H9 (cell line): ENCODE measurements around the gene SLC13A1. TPM values are rescaled to one million over a fixed set of nuclear protein-coding genes. Genes with fewer than 3 reads are reported as not detected.

Experiments used
- DNase-seq: peaks from one replicate; pipeline ENCODE4 v3.0.0-alpha.2; 2017
- H2AFZ ChIP-seq: one replicate; pipeline ENCODE4 v1.6.1; 2013; ENCODE audit warnings: mild to moderate bottlenecking, low read length, control low read depth, moderate library complexity
- H2AK5ac ChIP-seq: 2 replicates; pipeline ENCODE4 v1.6.1; 2013; ENCODE audit warnings: low read length, control low read depth, mixed read lengths; ENCODE audit not compliant: insufficient read length
- H2BK120ac ChIP-seq: one replicate; pipeline ENCODE4 v1.6.1; 2013; ENCODE audit warnings: low read depth, mild to moderate bottlenecking, low read length, control low read depth, inconsistent platforms; ENCODE audit not compliant: poor library complexity, severe bottlenecking
- H2BK12ac ChIP-seq: 2 replicates; pipeline ENCODE4 v1.6.1; 2013; ENCODE audit warnings: low read length, control low read depth, mixed read lengths, low read depth; ENCODE audit not compliant: insufficient read length
- H2BK15ac ChIP-seq: 2 replicates; pipeline ENCODE4 v1.6.1; 2013; ENCODE audit warnings: low read depth, low read length, control low read depth
- H2BK20ac ChIP-seq: one replicate; pipeline ENCODE4 v1.6.1; 2013; ENCODE audit warnings: low read depth, mild to moderate bottlenecking, low read length, control low read depth, inconsistent platforms; ENCODE audit not compliant: poor library complexity, severe bottlenecking
- H2BK5ac ChIP-seq: 2 replicates; pipeline ENCODE4 v1.6.1; 2013; ENCODE audit warnings: low read length, control low read depth, mixed read lengths; ENCODE audit not compliant: insufficient read length
- H3K14ac ChIP-seq: 2 replicates; pipeline ENCODE4 v1.6.1; 2013; ENCODE audit warnings: low read length, control low read depth; ENCODE audit not compliant: insufficient read depth
- H3K18ac ChIP-seq: 2 replicates; pipeline ENCODE4 v1.6.1; 2013; ENCODE audit warnings: low read depth, mild to moderate bottlenecking, mixed read lengths, low read length, control low read depth; ENCODE audit not compliant: insufficient read length
- H3K23ac ChIP-seq: 2 replicates; pipeline ENCODE4 v1.6.1; 2013; ENCODE audit warnings: low read length, control low read depth, mixed read lengths, low read depth; ENCODE audit not compliant: insufficient read length
- H3K23me2 ChIP-seq: 2 replicates; pipeline ENCODE4 v1.6.1; 2013; ENCODE audit warnings: low read depth, mild to moderate bottlenecking, mixed read lengths, low read length, control low read depth; ENCODE audit not compliant: insufficient read length, poor library complexity, severe bottlenecking
- H3K27ac ChIP-seq: 2 replicates; pipeline ENCODE4 v1.5.1; 2013; ENCODE audit warnings: low read length, control low read depth, mixed read lengths, low read depth; ENCODE audit not compliant: insufficient read length
- H3K27me3 ChIP-seq: 2 replicates; pipeline ENCODE4 v1.6.1; 2013; ENCODE audit warnings: low read length, control low read depth, inconsistent platforms; ENCODE audit not compliant: insufficient read depth
- H3K4ac ChIP-seq: 2 replicates; pipeline ENCODE4 v1.6.1; 2013; ENCODE audit warnings: low read depth, mild to moderate bottlenecking, control low read depth, inconsistent platforms, low read length, moderate library complexity
- H3K4me1 ChIP-seq: 2 replicates; pipeline ENCODE4 v1.6.1; 2013; ENCODE audit warnings: low read length, control low read depth, inconsistent platforms; ENCODE audit not compliant: insufficient read depth
- H3K4me2 ChIP-seq: 2 replicates; pipeline ENCODE4 v1.6.1; 2013; ENCODE audit warnings: low read length, control low read depth, mixed read lengths; ENCODE audit not compliant: insufficient read length, insufficient read depth
- H3K56ac ChIP-seq: 2 replicates; pipeline ENCODE4 v1.6.1; 2013; ENCODE audit warnings: low read depth, mild to moderate bottlenecking, mixed read lengths, low read length, control low read depth; ENCODE audit not compliant: insufficient read length
- H3K79me1 ChIP-seq: 2 replicates; pipeline ENCODE4 v1.6.1; 2013; ENCODE audit warnings: low read depth, mild to moderate bottlenecking, moderate library complexity, low read length, control low read depth, inconsistent platforms; ENCODE audit not compliant: insufficient read depth, poor library complexity, severe bottlenecking
- H3K79me2 ChIP-seq: 2 replicates; pipeline ENCODE4 v1.6.1; 2013; ENCODE audit warnings: low read length, control low read depth, inconsistent platforms; ENCODE audit not compliant: insufficient read depth
- H3K9ac ChIP-seq: 2 replicates; pipeline ENCODE4 v1.6.1; 2013; ENCODE audit warnings: low read length, control low read depth, mixed read lengths; ENCODE audit not compliant: insufficient read length; ENCODE audit errors: extremely low read depth
- H3K9me3 ChIP-seq: one replicate; pipeline ENCODE4 v1.6.1; 2013; ENCODE audit warnings: low read depth, low read length, inconsistent platforms; ENCODE audit not compliant: control insufficient read depth
- H3T11ph ChIP-seq: one replicate; pipeline ENCODE4 v1.6.1; 2013; ENCODE audit warnings: mild to moderate bottlenecking, low read length, control low read depth, inconsistent platforms
- H4K20me1 ChIP-seq: one replicate; pipeline ENCODE4 v1.6.1; 2013; ENCODE audit not compliant: control insufficient read depth, insufficient read length, insufficient read depth
- H4K5ac ChIP-seq: 2 replicates; pipeline ENCODE4 v1.6.1; 2013; ENCODE audit warnings: low read depth, mild to moderate bottlenecking, mixed read lengths, low read length, control low read depth; ENCODE audit not compliant: insufficient read length
- H4K8ac ChIP-seq: replicated peaks from 2 replicates; pipeline ENCODE4 v1.6.1; 2013; ENCODE audit warnings: low read length, control low read depth, mixed read lengths, low read depth; ENCODE audit not compliant: insufficient read length
- H4K91ac ChIP-seq: 2 replicates; pipeline ENCODE4 v1.6.1; 2013; ENCODE audit warnings: low read depth, mild to moderate bottlenecking, moderate library complexity, mixed read lengths, low read length, control low read depth; ENCODE audit not compliant: insufficient read length
- H3K27ac Mint-ChIP-seq, 3 experiments: 2 replicates in 2 of 3; 3 replicates in 1 of 3; pipeline ENCODE4 v1.8.0; 2020 to 2021; ENCODE audit warnings: mixed read lengths in 3 of 3, mild to moderate bottlenecking in 1 of 3, moderate library complexity in 1 of 3
- H3K27me3 Mint-ChIP-seq: 2 replicates; pipeline ENCODE4 v1.8.0; 2021; ENCODE audit warnings: low read depth, mild to moderate bottlenecking, moderate library complexity, mixed read lengths
- H3K36me3 Mint-ChIP-seq, 3 experiments: 2 replicates in 2 of 3; 3 replicates in 1 of 3; pipeline ENCODE4 v1.8.0; 2020 to 2021; ENCODE audit warnings: low read depth in 3 of 3, mixed read lengths in 3 of 3; ENCODE audit not compliant: insufficient read depth in 1 of 3
- H3K4me1 Mint-ChIP-seq, 2 experiments: 2 replicates each; pipeline ENCODE4 v1.8.0; 2020; ENCODE audit warnings: mixed read lengths in 2 of 2
- H3K4me3 Mint-ChIP-seq, 2 experiments: 2 replicates in 1 of 2; 3 replicates in 1 of 2; pipeline ENCODE4 v1.8.0; 2020 to 2021; ENCODE audit warnings: mild to moderate bottlenecking in 2 of 2, mixed read lengths in 2 of 2, moderate library complexity in 1 of 2
- H3K9me3 Mint-ChIP-seq, 2 experiments: 2 replicates in 1 of 2; 3 replicates in 1 of 2; pipeline ENCODE4 v1.8.0; 2020; ENCODE audit warnings: mild to moderate bottlenecking in 2 of 2, mixed read lengths in 2 of 2, moderate library complexity in 1 of 2
- WGBS: extraction: QIAGEN DNeasy Blood & Tissue Kit; methylation state at CpG from one replicate; pipeline ENCODE4 v1.1.7; 2013; ENCODE audit warnings: missing lambda C conversion rate, low lambda C conversion rate, mixed read lengths; ENCODE audit not compliant: insufficient read length; ENCODE audit errors: extremely low coverage; 5-methylcytosine and 5-hydroxymethylcytosine counted together
- total RNA-seq: library from RNA; stranded (reverse); gene quantifications from 2 replicates; pipeline ENCODE4 v1.2.1, GENCODE V29; 2021
- TF ChIP-seq, protein P1 (sequence below): fragments of 200-600 bp; sonication (generic); conservative IDR thresholded peaks from 3 replicates; pipeline ENCODE4 v1.8.0; 2021; ENCODE audit warnings: antibody characterized with exemption, mild to moderate bottlenecking

Gene SLC13A1
- total RNA-seq, 1 experiment from 2014 or later: not detected

DNA sequence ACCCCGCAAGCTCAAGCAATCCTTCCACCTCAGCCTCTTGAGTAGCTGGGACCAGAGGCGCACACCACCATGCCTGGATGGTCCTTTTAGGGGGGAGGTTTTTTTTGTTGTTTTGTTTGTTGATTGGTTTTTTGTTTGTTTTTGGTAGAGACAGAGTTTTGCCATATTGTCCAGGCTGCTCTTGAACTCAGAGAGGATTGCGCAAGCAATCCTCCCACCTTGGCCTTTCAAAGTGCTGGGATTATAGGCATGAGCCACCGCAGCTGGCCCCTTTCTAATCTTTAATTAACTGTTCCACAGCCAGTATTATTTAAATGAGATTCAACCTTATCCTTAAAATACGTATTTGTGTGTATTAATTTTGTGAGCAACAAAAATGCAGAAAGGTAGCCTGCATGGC is 65.8 kb downstream of the SLC13A1 start:
- H3T11ph ChIP-seq: no peak overlapping the region
- TF ChIP-seq, protein P1, sequence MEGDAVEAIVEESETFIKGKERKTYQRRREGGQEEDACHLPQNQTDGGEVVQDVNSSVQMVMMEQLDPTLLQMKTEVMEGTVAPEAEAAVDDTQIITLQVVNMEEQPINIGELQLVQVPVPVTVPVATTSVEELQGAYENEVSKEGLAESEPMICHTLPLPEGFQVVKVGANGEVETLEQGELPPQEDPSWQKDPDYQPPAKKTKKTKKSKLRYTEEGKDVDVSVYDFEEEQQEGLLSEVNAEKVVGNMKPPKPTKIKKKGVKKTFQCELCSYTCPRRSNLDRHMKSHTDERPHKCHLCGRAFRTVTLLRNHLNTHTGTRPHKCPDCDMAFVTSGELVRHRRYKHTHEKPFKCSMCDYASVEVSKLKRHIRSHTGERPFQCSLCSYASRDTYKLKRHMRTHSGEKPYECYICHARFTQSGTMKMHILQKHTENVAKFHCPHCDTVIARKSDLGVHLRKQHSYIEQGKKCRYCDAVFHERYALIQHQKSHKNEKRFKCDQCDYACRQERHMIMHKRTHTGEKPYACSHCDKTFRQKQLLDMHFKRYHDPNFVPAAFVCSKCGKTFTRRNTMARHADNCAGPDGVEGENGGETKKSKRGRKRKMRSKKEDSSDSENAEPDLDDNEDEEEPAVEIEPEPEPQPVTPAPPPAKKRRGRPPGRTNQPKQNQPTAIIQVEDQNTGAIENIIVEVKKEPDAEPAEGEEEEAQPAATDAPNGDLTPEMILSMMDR: no peak
- no peaks in the 10 kb centered on the region for H3K9me3 Mint-ChIP-seq

More for the DNA sequence above, 65.8 kb downstream of the SLC13A1 start:
- Histone ChIP-seq H2BK120ac (no peak overlapping the region), H3K79me1 (no peaks in the 10 kb centered on the region), H4K8ac (no peak overlapping the region), H3K23me2 (no peaks in the 10 kb centered on the region), H3K4me2 (no peak overlapping the region), H3K79me2 (no peaks in the 10 kb centered on the region), H3K27ac (no peak overlapping the region), H3K9ac (no peak overlapping the region), H2BK5ac (no peak overlapping the region), H3K4ac (no peak overlapping the region), H3K14ac (no peak overlapping the region), H3K9me3 (no peaks in the 10 kb centered on the region), H3K27me3 (no peaks in the 10 kb centered on the region), H3K18ac (no peak overlapping the region), H2BK12ac (no peak overlapping the region), H4K91ac (no peak overlapping the region), H4K20me1 (no peaks in the 10 kb centered on the region), H4K5ac (no peak overlapping the region), H3K23ac (no peak overlapping the region), H3K56ac (no peak overlapping the region), H2AK5ac (no peak overlapping the region), H2AFZ (no peak overlapping the region), H2BK15ac (no peak overlapping the region), H3K4me1 (no peaks in the 10 kb centered on the region), H2BK20ac (no peak overlapping the region)
- Mint-ChIP-seq H3K36me3 (no peaks in the 10 kb centered on the region), H3K4me3 (no peak overlapping the region), H3K27ac (no peak overlapping the region), H3K4me1 (no peaks in the 10 kb centered on the region), H3K27me3 (no peaks in the 10 kb centered on the region)
- WGBS: no CpG with 5 or more reads among the region's 5 CpGs
- DNase-seq: no peak
